Body of pancreas (tissue), 4 donors: ENCODE measurements around the gene IPO5. TPM values are rescaled to one million over a fixed set of nuclear protein-coding genes. Genes with fewer than 3 reads are reported as not detected.

ENCODE experiments used
- ATAC-seq: fragments of 150-250 bp; one replicate; pipeline ENCODE4 v1.9.1; 2016
- DNase-seq, 4 donors: peaks; one replicate each; pipeline ENCODE4 v3.0.0-alpha.2; 2019
- H3K27ac ChIP-seq, 4 donors: fragments of 200-600 bp; sonication (generic); 1 replicate in 3 of 4; 2 replicates in 1 of 4; pipeline versions ENCODE4 v1.5.1 to v1.6.1; 2016 to 2019; ENCODE audit warnings: mild to moderate bottlenecking in 1 of 4, mixed read lengths in 1 of 4, moderate library complexity in 1 of 4
- H3K27me3 ChIP-seq, 2 donors: fragments of 200-600 bp; sonication (generic); one replicate each; pipeline ENCODE4 v1.6.0; 2016; ENCODE audit warnings: mild to moderate bottlenecking in 1 of 2
- H3K36me3 ChIP-seq, 2 donors: fragments of 200-600 bp; sonication (generic); replicated peaks in 1 of 2; 2 replicates each; pipeline ENCODE4 v1.5.1; 2016; ENCODE audit warnings: low read depth in 2 of 2; ENCODE audit not compliant: insufficient read depth in 1 of 2
- H3K4me1 ChIP-seq: fragments of 200-600 bp; sonication (generic); one replicate; pipeline ENCODE4 v1.6.0; 2016
- H3K4me3 ChIP-seq, 2 donors: fragments of 200-600 bp; sonication (generic); 1 replicate in 1 of 2; 2 replicates in 1 of 2; pipeline ENCODE4 v1.5.1; 2016 to 2019
- H3K9me3 ChIP-seq, 3 donors: fragments of 200-600 bp; sonication (generic); 1 replicate in 2 of 3; 2 replicates in 1 of 3; pipeline ENCODE4 v1.5.1; 2016
- CTCF ChIP-seq, 7 experiments: fragments of 450-650 bp in 4 of 7; fragments of 200-600 bp in 3 of 7; sonication (generic) in 3 of 7; IDR thresholded peaks; one replicate each; pipeline ENCODE4 v1.5.1; 2016 to 2019; ENCODE audit warnings: antibody characterized with exemption in 7 of 7
- POLR2A ChIP-seq, 3 donors: fragments of 450-650 bp; IDR thresholded peaks; one replicate each; pipeline ENCODE4 v1.6.1; 2016; ENCODE audit warnings: antibody characterized with exemption in 3 of 3, mild to moderate bottlenecking in 2 of 3
- WGBS, 2 donors: methylation state at CpG; one replicate each; pipeline ENCODE4 v1.1.5; 2017; 5-methylcytosine and 5-hydroxymethylcytosine counted together
- intact Hi-C: fragments of 100-400 bp; cut with DNase I; formaldehyde crosslinking; loops from one replicate; pipeline ENCODE4 v1.15.1; 2023
- total RNA-seq, 2 donors: library from RNA; depleted of rRNA; stranded (reverse); fragments of >200 nt; gene quantifications; one replicate each; pipeline ENCODE4 v1.1.0, GENCODE V29; 2016

IPO5 gene
- total RNA-seq, 2 donors from 2014 or later = 84.0 to 96.8 TPM

GRCh38 chr13:98052412-98052811, 98.9 kb downstream of the IPO5 start:
- H3K9me3 ChIP-seq = no peaks in the 10 kb centered on the region
- no peak overlapping the region for H3K27ac ChIP-seq
- DNase-seq (no peak), ATAC-seq (no peak)
- no peak for TF ChIP-seq CTCF (IDR thresholded peaks at IDR 0.05)
- TF ChIP-seq POLR2A (IDR thresholded peaks at IDR 0.05) = no peak
- WGBS, 2 donors = 90 to 92% methylated on average over 6 of the region's 6 CpGs
- H3K27me3 ChIP-seq = no peaks in the 10 kb centered on the region
- no peaks in the 10 kb centered on the region for H3K4me1 ChIP-seq
- no peaks in the 10 kb centered on the region for H3K36me3 ChIP-seq
- intact Hi-C loops = no loop called here
- no peak overlapping the region for H3K4me3 ChIP-seq

GRCh38 chr13:98054301-98054700, 100.8 kb downstream of the IPO5 start:
- TF ChIP-seq POLR2A (IDR thresholded peaks at IDR 0.05) (no peak), CTCF (IDR thresholded peaks at IDR 0.05) (no peak)
- Histone ChIP-seq H3K27me3 (no peaks in the 10 kb centered on the region), H3K4me1 (no peaks in the 10 kb centered on the region), H3K36me3 (no peaks in the 10 kb centered on the region), H3K4me3 (no peak overlapping the region), H3K27ac (no peak overlapping the region), H3K9me3 (no peaks in the 10 kb centered on the region)
- ATAC-seq (no peak), DNase-seq (no peak)
- 64 to 88% methylated on average over 4 to 6 of the region's 6 CpGs for WGBS, 2 donors
- intact Hi-C loops = no loop called here

GRCh38 chr13:98055623-98056022, 102.1 kb downstream of the IPO5 start:
- no peak for DNase-seq
- ATAC-seq = no peak

GRCh38 chr13:98056839-98057410, 103.5 kb downstream of the IPO5 start:
- no peaks in the 10 kb centered on the region for H3K27me3 ChIP-seq
- intact Hi-C loops = no loop called here
- ATAC-seq (no peak), DNase-seq (no peak)
- TF ChIP-seq POLR2A (IDR thresholded peaks at IDR 0.05) = no peak
- TF ChIP-seq CTCF (IDR thresholded peaks at IDR 0.05) = peak in 1 of 7 experiments; percentile 32
- H3K4me1 ChIP-seq = no peaks in the 10 kb centered on the region
- no peak overlapping the region for H3K27ac ChIP-seq
- H3K36me3 ChIP-seq = no peaks in the 10 kb centered on the region
- no peaks in the 10 kb centered on the region for H3K9me3 ChIP-seq
- WGBS, 2 donors = 81 to 90% methylated on average over 10 to 11 of the region's 11 CpGs
- H3K4me3 ChIP-seq = no peak overlapping the region

More at GRCh38 chr13:98055623-98056022, 102.1 kb downstream of the IPO5 start:
- H3K4me3 ChIP-seq = no peak overlapping the region
- WGBS, 2 donors = 78 to 80% methylated on average over 6 of the region's 6 CpGs
- TF ChIP-seq POLR2A (IDR thresholded peaks at IDR 0.05) = no peak
- TF ChIP-seq CTCF (IDR thresholded peaks at IDR 0.05) = no peak
- H3K27ac ChIP-seq = no peak overlapping the region
- no peaks in the 10 kb centered on the region for H3K9me3 ChIP-seq
- no peaks in the 10 kb centered on the region for H3K36me3 ChIP-seq
- H3K27me3 ChIP-seq = no peaks in the 10 kb centered on the region
- H3K4me1 ChIP-seq = no peaks in the 10 kb centered on the region
- intact Hi-C loops = no loop called here

- WGBS, 2 donors = 77 to 78% methylated on average over 7 of the region's 7 CpGs
- ATAC-seq = no peak
Measured at GRCh38 chr13:98059276-98059675, 105.8 kb downstream of the IPO5 start.

More at GRCh38 chr13:98059276-98059675, 105.8 kb downstream of the IPO5 start:
- H3K4me3 ChIP-seq = no peak overlapping the region
- H3K27ac ChIP-seq = no peak overlapping the region
- H3K27me3 ChIP-seq = no peaks in the 10 kb centered on the region
- no peak for DNase-seq
- no peaks in the 10 kb centered on the region for H3K9me3 ChIP-seq
- H3K4me1 ChIP-seq = no peaks in the 10 kb centered on the region
- no peaks in the 10 kb centered on the region for H3K36me3 ChIP-seq
- no peak for TF ChIP-seq CTCF (IDR thresholded peaks at IDR 0.05)
- TF ChIP-seq POLR2A (IDR thresholded peaks at IDR 0.05) = no peak
- intact Hi-C loops = no loop called here
